Body of pancreas (tissue), 4 donors: ENCODE measurements around the gene TLR10. TPM values are rescaled to one million over a fixed set of nuclear protein-coding genes. Genes with fewer than 3 reads are reported as not detected.
"Not testable (repeated sequence)": the region's sequence is repeated elsewhere in the genome, so short reads cannot be mapped to it uniquely, and the experiment has no call there.

Experiments
- ATAC-seq: fragments of 150-250 bp; one replicate; pipeline ENCODE4 v1.9.1; 2016
- DNase-seq, 4 donors: peaks; one replicate each; pipeline ENCODE4 v3.0.0-alpha.2; 2019
- H3K27ac ChIP-seq, 4 donors: fragments of 200-600 bp; sonication (generic); 1 replicate in 3 of 4; 2 replicates in 1 of 4; pipeline versions ENCODE4 v1.5.1 to v1.6.1; 2016 to 2019; ENCODE audit warnings: mild to moderate bottlenecking in 1 of 4, mixed read lengths in 1 of 4, moderate library complexity in 1 of 4
- H3K27me3 ChIP-seq, 2 donors: fragments of 200-600 bp; sonication (generic); one replicate each; pipeline ENCODE4 v1.6.0; 2016; ENCODE audit warnings: mild to moderate bottlenecking in 1 of 2
- H3K36me3 ChIP-seq, 2 donors: fragments of 200-600 bp; sonication (generic); replicated peaks in 1 of 2; 2 replicates each; pipeline ENCODE4 v1.5.1; 2016; ENCODE audit warnings: low read depth in 2 of 2; ENCODE audit not compliant: insufficient read depth in 1 of 2
- H3K4me1 ChIP-seq: fragments of 200-600 bp; sonication (generic); one replicate; pipeline ENCODE4 v1.6.0; 2016
- H3K4me3 ChIP-seq, 2 donors: fragments of 200-600 bp; sonication (generic); 1 replicate in 1 of 2; 2 replicates in 1 of 2; pipeline ENCODE4 v1.5.1; 2016 to 2019
- H3K9me3 ChIP-seq, 3 donors: fragments of 200-600 bp; sonication (generic); 1 replicate in 2 of 3; 2 replicates in 1 of 3; pipeline ENCODE4 v1.5.1; 2016
- CTCF ChIP-seq, 7 experiments: fragments of 450-650 bp in 4 of 7; fragments of 200-600 bp in 3 of 7; sonication (generic) in 3 of 7; IDR thresholded peaks; one replicate each; pipeline ENCODE4 v1.5.1; 2016 to 2019; ENCODE audit warnings: antibody characterized with exemption in 7 of 7
- POLR2A ChIP-seq, 3 donors: fragments of 450-650 bp; IDR thresholded peaks; one replicate each; pipeline ENCODE4 v1.6.1; 2016; ENCODE audit warnings: antibody characterized with exemption in 3 of 3, mild to moderate bottlenecking in 2 of 3
- WGBS, 2 donors: methylation state at CpG; one replicate each; pipeline ENCODE4 v1.1.5; 2017; 5-methylcytosine and 5-hydroxymethylcytosine counted together
- intact Hi-C: fragments of 100-400 bp; cut with DNase I; formaldehyde crosslinking; loops from one replicate; pipeline ENCODE4 v1.15.1; 2023
- total RNA-seq, 2 donors: library from RNA; depleted of rRNA; stranded (reverse); fragments of >200 nt; gene quantifications; one replicate each; pipeline ENCODE4 v1.1.0, GENCODE V29; 2016

TLR10 gene
- total RNA-seq, 2 donors from 2014 or later: 0.26 TPM; not detected in 1

GRCh38 chr4:38818441-38818976, 35.7 kb upstream of the TLR10 start:
- ATAC-seq: no peak
- 61 to 74% methylated on average over 4 to 5 of the region's 5 CpGs for WGBS, 2 donors
- intact Hi-C loops: no loop called here
- Histone ChIP-seq H3K4me1 (no peaks in the 10 kb centered on the region), H3K27me3 (no peaks in the 10 kb centered on the region), H3K9me3 (no peaks in the 10 kb centered on the region), H3K36me3 (no peaks in the 10 kb centered on the region), H3K4me3 (no peak overlapping the region), H3K27ac (no peak overlapping the region)
- no peak for DNase-seq
- TF ChIP-seq CTCF (IDR thresholded peaks at IDR 0.05) (no peak), POLR2A (IDR thresholded peaks at IDR 0.05) (no peak)

- WGBS, 2 donors: 57 to 83% methylated on average over 3 of the region's 3 CpGs
- peak overlapping the region in 1 of 4 donors; percentile 64 for H3K27ac ChIP-seq
- ATAC-seq (no peak), DNase-seq (peak in 1 of 4 donors; percentile 23)
- no peaks in the 10 kb centered on the region for H3K27me3 ChIP-seq
- no peaks in the 10 kb centered on the region for H3K9me3 ChIP-seq
- H3K4me1 ChIP-seq: no peaks in the 10 kb centered on the region
- TF ChIP-seq POLR2A (IDR thresholded peaks at IDR 0.05) (peak in 1 of 3 donors; percentile 37), CTCF (IDR thresholded peaks at IDR 0.05) (no peak)
- no peaks in the 10 kb centered on the region for H3K36me3 ChIP-seq
- H3K4me3 ChIP-seq: no peak overlapping the region
- intact Hi-C loops: no loop called here
Measured at GRCh38 chr4:38815885-38816782, 33.3 kb upstream of the TLR10 start.

DNA sequence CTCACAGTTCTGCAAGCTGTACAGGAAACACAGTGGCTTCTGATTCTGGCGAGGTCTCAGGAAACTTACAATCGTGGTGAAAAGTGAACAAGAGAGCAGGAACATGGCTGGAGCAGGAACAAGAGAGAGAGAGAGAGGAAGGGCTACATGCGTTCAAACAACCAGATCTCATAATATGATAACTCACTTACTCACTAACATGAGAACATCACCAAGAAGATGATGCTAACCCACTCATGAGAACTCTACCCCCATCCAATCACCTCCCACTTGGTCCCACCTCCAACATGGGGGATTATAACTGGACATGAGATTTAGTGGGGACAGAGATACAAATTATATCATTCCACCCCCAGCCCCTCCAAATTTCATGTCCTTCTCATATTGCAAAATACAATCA, 31.6 kb upstream of the TLR10 start:
- TF ChIP-seq POLR2A (IDR thresholded peaks at IDR 0.05): no peak
- no peak for TF ChIP-seq CTCF (IDR thresholded peaks at IDR 0.05)
- Histone ChIP-seq H3K27me3 (no peaks in the 10 kb centered on the region), H3K4me3 (no peak overlapping the region), H3K4me1 (no peaks in the 10 kb centered on the region), H3K9me3 (no peaks in the 10 kb centered on the region), H3K27ac (no peak overlapping the region), H3K36me3 (no peaks in the 10 kb centered on the region)
- no peak for DNase-seq
- intact Hi-C loops: no loop called here
- ATAC-seq: no peak
- WGBS, 2 donors: 64 to 76% methylated on average over 3 of the region's 3 CpGs

DNA sequence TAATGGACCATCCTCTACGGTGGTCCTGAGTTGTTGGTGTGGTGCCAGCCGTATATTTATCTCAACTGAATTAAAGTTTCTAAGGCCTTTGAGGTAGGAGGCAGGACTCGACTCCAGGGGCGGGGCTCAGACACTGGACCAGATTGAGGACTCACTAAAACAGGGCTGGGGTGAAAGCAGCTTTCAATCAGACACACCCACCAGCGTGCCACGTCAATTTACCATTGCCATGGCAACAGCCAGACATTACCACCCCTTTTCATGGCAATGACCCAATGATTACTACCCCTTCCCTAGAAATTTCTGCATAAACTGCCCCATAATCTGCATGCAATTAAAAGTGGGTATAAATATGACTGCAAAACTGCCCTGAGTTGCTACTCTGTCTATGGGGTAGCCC, 28.5 kb upstream of the TLR10 start:
- Histone ChIP-seq H3K27ac (no peak overlapping the region), H3K27me3 (no peaks in the 10 kb centered on the region), H3K9me3 (no peaks in the 10 kb centered on the region), H3K4me3 (no peak overlapping the region), H3K36me3 (no peaks in the 10 kb centered on the region), H3K4me1 (no peaks in the 10 kb centered on the region)
- 77 to 87% methylated on average over 5 to 6 of the region's 6 CpGs for WGBS, 2 donors
- ATAC-seq (no peak), DNase-seq (no peak)
- intact Hi-C loops: no loop called here
- TF ChIP-seq CTCF (IDR thresholded peaks at IDR 0.05) (no peak), POLR2A (IDR thresholded peaks at IDR 0.05) (no peak)

- intact Hi-C loops, DNase-seq, ATAC-seq, H3K36me3 ChIP-seq, H3K27ac ChIP-seq, H3K4me3 ChIP-seq, H3K9me3 ChIP-seq, H3K27me3 ChIP-seq: not testable (repeated sequence)
- WGBS, 2 donors: 95 to 100% methylated on average over 7 to 15 of the region's 29 CpGs
- peaks cover 13% of the 10 kb centered on the region for H3K4me1 ChIP-seq
Measured at GRCh38 chr4:38807462-38807861, 24.7 kb upstream of the TLR10 start.

GRCh38 chr4:38806251-38806650, 23.5 kb upstream of the TLR10 start:
- Histone ChIP-seq H3K27ac (peak overlapping the region in 1 of 4 donors; percentile 78), H3K4me1 (peaks cover 18% of the 10 kb centered on the region)
- H3K9me3 ChIP-seq, ATAC-seq, H3K36me3 ChIP-seq, H3K27me3 ChIP-seq, DNase-seq, intact Hi-C loops, H3K4me3 ChIP-seq: not testable (repeated sequence)
- WGBS, 2 donors: 73 to 86% methylated on average over 9 of the region's 9 CpGs
